HG03521 (cell line): ENCODE results near the gene CETN3.

ENCODE experiments used
- ATAC-seq: cut with Tn5 transposase; IDR thresholded peaks from one replicate; pipeline ENCODE4 v1.9.1; 2021; ENCODE audit warnings: mild to moderate bottlenecking, moderate library complexity; ENCODE audit not compliant: unreplicated experiment

The CETN3 gene

DNA sequence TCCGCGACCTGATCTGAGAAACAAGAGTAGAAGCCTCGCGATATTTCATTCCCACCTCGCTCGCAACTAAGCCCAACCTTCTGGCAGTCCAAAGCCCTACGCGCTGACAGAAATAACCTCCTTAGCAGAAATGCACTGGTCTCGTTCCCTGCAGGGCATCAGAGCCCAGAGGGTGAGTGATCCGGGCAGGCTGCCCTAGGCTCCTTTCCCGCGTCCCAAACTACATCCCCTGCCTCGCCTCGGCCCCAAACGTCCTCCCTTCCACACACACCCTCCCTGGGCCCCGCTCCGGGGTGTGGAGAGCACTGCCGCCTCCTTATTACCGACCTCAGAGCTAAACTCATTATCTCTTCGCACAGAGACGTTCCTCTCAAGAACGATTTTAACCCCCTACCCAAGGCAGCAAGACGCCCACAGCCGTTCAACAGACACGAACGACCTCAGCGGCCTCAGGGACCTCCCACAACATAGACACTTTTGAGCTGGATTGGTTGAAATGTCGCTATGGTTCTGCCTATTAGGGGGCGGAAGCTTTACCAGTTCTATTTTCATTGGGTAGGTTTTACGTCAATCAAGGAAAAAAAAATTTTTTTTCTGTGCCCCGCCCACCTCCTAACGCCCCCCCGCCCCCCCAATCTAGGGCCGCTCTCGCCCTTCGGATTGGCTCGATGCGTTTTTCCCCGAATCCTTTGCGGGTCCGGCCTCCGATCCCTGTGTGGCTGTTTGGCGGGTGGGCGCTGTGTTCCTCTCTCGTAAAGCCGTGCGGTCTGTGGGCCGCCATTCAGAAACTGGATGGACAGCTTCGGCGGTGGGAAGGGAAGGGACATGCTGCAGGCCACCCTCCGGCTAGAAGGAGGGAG is at the start of gene CETN3:
Gene CETN3, minus strand, starts transcription at position 439 of the 860 bp plus-strand sequence. Its CDS starts 95 bp downstream, at position 344.
- peak; percentile 94 for ATAC-seq

DNA sequence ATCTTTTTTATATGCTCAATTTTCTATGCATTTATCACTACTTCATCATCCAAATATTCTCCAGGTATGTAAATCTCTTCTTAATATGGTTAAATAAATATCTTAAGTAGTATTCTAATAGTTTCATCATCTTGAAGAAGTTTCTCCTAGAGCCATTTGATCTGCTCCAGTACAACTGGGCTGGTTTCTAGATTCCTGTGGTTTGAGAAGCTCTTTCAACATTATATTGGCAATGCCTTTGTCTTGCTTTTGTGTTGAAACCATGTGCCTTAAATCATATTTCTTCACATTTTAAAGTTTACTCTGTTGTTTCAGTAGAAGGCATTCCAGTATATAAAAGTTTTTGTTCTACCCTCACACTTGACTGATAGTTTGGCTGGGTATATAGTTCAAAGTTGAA is 37.4 kb upstream of the CETN3 start:
- ATAC-seq: no peak

DNA sequence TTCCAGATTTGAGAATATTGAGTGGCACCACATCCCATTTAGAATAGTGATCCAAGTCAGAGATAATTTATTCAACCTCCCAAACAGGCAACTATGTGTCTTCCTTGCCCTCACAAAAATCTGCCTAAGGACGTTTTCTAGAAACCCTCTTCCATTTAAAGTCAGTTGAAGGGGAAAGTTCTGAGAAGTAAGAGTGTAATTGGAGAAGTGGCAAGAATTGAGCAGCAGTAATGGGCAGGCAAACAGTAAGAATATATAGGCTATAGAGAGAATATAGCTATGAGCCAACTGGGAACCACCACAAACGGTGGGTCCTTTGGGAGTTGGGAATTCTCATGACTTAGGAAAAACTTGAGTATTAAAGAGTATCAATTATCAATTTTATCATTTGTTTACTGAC is 31.1 kb upstream of the CETN3 start:
- ATAC-seq: no peak

DNA sequence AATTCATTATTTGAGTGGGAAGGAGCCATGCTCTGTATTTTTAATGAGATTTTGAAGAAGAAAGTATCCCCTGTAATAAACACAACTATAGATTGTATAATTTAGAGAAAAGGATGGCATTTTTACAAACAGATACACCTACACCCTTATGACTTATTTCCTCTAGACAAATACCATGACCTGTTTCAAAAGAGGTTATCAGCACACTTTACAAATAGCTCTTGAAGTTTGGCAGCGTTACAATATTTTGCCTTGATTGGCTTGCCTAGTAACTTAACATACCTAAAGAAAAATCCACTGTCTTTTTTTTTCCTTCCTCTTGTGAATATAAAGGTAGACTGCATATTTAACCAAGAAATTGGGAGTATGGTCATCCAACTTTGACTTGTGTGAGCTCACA is 28.5 kb upstream of the CETN3 start:
- ATAC-seq: no peak

DNA sequence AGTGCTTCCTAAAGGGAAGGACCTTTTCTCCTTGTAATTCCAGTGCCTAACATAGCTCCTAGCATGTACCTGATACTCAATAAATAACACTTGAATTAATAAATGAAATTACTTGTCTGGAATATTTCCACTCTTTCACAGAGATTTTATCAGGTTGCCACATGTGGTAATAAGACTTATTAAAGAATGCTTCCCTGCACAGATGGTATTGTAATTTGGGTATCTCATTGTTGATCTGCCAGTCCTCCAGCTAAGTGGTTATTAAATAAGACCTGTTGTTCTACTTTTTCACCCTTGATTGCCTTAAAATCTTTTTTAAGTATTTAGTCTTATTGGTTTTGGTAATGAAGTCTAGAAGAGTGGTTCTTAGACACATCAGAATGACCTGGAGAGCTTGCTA is 28.1 kb upstream of the CETN3 start:
- no peak for ATAC-seq

DNA sequence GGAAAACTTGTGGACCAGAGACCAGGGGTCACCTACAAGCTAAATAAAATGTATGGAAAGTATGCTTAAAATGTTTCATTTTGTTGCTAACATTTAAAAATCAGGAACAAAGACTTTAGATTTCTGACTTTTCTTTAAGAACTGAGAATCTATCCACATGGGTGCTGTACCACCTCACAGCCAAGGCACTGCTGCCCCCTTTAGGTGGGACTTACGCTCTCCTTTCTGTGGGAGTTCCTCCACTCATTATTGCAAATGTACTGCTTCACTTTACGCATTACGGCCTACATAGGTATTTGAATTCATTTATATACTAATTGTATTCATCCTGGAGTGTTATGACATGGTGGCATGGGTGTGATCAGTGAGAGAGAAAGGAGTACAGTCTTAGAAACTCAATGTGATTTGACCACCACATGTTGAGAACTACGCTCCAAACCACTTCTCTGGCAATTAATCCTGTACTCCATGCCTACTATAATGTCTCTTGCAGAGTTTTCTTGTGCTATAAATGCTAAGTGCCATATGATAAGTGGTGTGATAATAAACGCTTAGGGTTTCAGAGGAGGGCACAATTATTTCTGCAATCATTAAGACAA is 24.7 kb upstream of the CETN3 start:
- ATAC-seq: no peak

DNA sequence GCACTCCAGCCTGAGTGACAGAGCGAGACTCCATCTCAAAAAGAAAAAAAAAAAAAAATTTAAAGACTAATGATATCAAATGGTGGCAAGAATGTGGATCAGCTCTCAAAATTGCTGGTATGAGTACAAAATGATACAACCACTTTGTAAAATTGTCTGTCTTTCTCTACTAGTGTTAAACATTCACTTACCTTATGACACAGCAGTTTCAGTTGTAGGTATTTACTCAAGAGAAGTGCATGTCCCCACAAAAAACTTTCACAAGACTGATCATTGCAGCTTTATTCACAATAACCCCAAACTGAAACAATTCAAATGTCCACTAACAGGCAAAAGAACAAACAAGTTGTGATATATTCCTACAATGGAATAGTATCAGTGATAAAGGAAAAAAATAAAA is 14.7 kb upstream of the CETN3 start:
- ATAC-seq: peak; percentile 51

DNA sequence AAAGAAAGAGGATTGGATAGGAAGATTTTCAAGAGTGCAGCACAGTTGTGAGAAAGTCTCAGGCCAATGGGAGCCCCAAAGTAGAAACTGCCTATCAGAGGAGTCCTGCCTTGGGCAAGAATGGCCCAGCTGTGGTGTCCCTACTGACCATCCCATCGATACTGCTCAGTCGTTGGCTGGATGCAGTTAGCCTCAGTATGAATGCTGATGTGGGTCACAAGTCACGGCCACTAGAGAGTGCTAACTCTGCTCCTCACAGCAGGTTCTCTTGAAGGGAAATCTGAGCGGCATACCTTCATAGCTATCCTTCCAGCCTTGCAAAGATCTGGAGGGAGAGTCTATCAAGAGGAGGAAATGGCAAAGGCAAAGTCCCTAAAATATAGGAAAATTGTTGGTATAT is 11.6 kb upstream of the CETN3 start:
- ATAC-seq: no peak

DNA sequence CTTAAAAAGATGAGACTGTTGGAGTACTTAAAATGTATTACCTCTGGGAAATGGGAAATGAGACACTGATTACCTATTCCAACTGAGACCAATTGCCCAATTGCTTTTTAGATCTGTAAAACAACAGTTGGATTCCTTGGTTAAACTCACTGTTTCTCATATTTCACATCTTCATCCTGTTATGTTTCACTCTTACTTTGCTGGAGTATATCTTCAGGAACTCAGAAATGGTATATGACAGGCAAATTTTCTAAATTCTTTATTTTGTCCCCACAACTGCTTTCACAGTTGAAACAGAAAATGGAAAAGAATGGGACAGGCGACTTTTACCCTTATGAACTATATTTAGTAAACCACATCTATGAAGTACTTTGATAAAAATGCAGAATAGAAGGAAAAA is 8.7 kb upstream of the CETN3 start:
- no peak for ATAC-seq

DNA sequence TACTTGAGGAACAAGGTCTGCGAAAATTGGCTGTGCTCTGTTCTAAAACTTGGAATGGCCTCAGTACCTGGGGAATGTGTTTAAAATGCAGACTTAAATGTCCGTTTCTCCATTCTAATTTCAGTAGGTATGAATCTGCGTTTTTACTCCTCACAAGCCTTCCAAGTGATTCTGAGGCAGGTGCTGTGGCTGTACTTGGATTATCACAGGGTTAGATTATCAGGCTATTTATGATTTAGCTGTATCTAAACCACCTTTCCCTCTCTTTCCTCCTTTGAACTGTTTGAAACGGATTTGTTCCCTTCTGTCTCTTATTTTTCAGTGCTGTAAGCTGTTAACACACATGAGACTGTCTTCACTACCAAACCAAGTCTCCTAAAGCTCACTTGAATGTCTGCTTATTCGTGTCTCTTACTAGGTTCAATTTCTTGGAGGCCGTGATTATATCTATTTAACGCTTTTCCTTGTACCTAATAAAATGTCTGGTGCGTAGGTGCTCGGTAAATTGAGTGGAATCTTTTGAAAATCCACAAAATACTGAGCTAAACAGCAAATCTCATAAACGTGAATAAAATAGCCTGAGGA is 714 bp upstream of the CETN3 start:
- ATAC-seq: no peak

DNA sequence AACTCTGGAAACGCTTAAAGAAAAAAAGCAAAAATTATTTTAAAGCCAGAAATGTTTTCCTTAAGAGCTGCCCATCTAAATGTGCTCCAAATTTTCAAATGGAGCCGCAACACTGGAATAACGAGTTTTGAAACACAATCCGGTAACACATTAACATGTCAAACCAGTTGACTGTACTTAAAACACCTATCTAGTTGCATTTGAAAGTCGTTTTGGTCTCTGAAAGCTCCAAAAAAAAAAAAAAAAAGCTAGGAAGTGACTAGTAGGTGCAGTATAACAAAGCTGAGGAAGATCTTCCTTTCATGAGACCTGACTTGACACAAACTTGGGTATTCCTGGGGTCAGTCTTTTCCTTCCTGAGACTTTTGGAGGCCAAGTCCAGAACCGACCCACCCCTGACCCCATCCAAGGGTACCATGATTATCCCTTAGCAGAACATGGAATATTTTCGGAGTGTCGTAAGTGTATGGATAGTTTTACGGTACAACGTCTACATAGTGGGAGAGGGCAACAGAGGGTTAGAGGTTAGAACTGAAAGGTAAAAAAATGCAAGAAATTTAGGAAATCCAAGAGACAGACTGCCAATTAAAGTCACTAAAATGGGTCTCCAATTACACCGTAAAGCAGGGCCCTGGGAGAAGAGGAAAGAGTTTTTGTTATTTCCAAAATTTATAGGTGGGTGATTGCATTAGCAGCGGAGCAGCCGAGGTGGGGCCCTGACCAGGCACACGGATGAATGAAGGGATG is 812 bp downstream of the CETN3 start:
- no peak for ATAC-seq

DNA sequence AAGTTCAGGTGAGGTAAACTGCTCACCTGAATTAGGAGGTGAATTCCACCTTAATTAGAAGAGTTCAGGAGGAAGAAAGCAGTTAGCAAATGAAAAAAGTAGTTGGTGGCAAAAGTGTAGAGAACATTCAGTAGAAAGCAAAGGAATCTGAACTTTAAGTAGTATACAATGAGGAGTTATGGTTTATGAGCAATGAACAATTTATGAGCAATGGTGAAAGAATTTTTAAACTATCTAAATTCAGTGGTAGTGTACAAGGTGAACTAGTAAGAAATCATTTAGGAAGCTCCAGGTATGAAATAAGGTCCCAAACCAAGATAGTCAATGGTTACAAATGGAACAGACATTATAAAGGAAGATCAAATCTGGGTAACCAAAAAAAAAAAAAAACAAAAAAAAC is 3.1 kb downstream of the CETN3 start:
- ATAC-seq: no peak

DNA sequence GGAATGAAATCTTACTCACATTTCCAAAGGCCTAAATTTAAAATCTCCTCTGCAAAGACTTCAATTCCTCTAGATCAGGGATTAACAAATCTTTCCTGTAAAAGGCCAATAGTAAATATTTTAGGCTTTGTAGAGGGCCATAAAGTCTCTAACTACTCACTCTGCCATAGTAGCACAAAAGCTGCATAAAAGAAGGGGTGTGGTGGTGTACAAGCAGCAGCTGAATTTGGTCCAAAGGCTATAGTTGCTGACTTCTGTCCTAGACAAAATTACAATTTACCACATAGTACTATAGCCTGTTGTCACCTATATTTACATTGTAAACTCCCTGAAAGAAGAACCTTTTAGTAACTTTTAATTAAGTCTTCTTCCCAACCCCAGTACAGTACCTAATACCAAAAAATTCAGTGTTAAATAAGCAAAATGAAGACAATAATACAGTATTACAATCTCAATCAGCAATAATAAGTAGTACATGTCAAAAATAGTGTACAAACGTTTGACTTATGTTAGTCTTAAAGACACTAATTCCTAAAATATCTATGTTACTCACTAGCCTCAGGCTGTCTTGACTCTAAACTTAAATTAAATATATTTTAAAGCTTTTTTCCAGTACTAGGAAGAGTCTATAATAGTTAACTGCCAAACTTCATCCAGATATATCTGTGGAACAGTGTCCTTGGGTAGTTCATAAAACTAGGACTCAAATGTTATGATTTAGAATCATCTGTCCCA is 6.9 kb downstream of the CETN3 start:
- ATAC-seq: no peak

DNA sequence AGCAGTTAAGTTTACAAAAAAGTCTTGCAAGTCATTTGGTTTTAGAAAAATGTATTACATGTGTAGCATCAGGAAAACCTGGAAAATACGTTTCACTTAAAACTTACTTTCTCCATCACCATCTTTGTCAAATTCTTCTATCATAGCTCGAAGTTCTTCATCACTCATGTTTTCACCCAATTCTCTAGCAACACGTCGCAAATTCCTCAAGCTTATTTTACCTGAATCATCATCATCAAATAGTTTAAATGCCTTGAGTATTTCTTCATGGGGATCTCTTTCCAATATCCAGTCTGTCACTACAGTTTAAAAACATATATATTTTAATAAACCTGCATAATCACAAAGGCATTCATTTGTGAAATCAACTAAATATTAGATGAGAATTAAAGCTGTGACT is 10.3 kb downstream of the CETN3 start:
- no peak for ATAC-seq

DNA sequence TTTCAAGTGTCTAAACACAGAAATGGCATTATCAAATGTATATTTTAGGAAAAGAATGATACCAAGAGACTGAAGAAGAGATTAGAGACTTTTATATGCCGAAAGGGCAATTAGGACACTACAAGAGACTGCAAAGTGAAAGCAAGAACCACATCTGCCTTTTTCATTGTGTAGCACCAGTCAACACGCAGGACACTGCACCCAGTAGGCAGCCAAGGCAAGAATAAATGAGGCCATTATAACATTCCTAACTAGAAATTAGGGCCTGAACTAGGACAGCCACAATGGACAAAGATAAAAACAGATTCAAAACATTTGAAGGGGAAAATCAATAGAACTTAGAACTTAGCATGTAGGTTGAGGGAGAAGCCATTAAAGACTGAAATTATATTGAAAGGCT is 10.8 kb downstream of the CETN3 start:
- ATAC-seq: no peak

DNA sequence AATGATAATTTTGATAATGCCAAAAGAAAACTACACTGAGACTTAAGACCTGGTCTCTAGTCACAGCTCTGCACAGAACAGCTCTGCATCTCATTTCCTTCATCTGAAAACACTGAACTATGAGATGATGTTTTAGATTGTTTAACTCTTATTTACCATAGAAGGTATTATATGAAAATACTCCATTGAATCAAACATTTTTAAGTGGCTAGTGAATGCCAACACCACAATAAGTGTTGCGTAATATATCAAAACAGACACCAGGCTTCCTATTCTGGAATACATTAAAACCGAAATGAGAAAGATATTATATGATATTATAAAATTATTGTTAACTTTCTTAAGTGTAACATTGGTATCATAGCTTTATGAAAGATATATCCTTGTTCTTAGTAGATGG is 14.6 kb downstream of the CETN3 start:
- ATAC-seq: no peak

DNA sequence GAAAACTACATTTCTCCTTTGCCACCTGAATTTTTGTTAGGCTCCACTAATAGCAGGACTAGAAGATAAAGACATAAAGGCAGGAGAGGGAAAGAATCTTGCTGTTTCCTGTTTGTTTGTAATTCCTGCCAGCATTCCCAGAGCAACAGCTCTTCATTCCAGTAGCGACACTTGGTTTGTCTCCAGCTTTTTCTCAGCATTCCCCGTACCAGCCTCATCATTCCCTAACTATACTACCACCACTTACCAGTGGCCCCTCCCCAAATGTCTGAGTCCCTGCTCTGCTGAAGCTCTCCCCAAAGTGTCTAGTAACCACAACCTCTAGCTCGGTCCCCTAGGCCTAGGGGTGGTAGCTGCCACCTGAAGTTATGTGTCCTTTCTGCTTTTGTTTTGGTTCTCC is 18.6 kb downstream of the CETN3 start:
- no peak for ATAC-seq

DNA sequence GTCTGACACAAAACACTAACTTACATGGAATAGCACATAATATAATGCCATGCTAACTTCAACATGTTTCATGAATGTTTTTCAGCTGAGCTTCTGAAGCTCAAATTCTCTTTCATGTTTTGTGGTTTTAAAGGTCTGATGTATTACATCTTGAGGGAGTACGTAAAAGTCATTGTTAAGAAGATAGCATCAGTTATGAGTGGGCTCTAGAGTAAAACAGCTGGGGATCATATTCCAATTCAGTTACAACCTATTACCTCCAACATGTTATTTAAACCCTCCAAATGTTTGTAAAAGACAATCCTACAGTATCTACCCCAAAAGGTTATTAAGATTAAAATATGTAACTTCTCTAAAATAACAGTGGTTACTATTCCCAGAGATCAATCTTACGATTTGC is 19.2 kb downstream of the CETN3 start:
- no peak for ATAC-seq

DNA sequence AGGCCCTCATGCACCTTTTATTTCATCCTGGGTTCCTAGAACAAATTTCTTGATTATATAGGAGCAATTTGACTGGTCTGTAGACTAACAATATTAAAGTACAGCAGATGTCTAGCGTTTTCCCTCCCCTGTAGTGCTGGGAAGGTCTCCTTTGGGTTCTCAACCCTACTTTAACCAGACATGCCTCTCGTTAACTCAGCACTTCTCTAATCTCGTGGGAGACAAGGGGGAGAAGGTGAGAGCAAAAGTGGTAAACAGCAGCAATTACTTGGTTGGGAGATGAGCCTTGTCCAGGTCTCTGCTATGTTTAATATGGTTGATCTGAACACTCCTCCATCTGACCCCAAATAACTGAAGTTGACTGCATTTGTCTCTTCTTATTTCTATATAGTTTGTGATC is 22.0 kb downstream of the CETN3 start:
- ATAC-seq: no peak

DNA sequence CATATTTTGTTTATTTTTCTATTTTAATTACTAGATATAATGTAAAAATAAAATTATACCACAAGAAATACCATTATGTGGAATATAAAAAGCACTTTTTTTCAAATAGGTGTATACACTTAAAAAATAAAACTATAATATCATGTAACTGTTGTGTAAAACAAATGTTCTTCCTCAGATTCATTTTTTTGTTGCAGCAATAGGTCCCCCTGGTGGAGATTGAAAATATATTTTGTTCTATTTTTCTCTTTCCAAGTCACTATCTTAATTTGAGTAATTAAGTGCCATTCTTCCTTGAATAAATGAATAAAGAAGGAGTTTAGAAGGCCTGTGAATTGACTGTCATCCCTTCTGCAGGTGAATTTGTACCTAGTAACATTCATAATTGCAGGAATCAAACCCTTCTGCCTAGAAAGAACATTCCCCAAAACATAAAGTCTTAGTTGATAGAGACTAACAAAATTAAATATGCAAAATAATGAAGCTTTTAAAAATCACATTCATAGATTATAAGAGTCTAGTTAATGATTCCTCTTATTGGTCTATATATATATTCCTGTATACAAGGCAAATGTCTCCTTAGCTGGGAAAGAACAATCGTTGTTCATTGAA is 23.4 kb downstream of the CETN3 start:
- ATAC-seq: no peak
